ENCODE results near the gene SLCO3A1.

The SLCO3A1 gene

GRCh38 chr15:92130906-92131305, 277.4 kb downstream of the SLCO3A1 start:
- CTCF ChIA-PET = interaction anchor here (0.9 kb wide), 1 partner anchor 137 kb away, joined by 9 read pairs; no protein-coding TSS in a partner anchor
- DNase-seq (ENCODE audit: low spot score) = peak; percentile 35
- POLR2A ChIA-PET (ENCODE audit: low non-redundant PET) = no interaction called here
- no peak overlapping the region for H3K27ac ChIP-seq
- TF ChIP-seq, protein P1, sequence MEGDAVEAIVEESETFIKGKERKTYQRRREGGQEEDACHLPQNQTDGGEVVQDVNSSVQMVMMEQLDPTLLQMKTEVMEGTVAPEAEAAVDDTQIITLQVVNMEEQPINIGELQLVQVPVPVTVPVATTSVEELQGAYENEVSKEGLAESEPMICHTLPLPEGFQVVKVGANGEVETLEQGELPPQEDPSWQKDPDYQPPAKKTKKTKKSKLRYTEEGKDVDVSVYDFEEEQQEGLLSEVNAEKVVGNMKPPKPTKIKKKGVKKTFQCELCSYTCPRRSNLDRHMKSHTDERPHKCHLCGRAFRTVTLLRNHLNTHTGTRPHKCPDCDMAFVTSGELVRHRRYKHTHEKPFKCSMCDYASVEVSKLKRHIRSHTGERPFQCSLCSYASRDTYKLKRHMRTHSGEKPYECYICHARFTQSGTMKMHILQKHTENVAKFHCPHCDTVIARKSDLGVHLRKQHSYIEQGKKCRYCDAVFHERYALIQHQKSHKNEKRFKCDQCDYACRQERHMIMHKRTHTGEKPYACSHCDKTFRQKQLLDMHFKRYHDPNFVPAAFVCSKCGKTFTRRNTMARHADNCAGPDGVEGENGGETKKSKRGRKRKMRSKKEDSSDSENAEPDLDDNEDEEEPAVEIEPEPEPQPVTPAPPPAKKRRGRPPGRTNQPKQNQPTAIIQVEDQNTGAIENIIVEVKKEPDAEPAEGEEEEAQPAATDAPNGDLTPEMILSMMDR (conservative IDR thresholded peaks at IDR 0.05; ENCODE audit: low read depth) = no peak

DNA sequence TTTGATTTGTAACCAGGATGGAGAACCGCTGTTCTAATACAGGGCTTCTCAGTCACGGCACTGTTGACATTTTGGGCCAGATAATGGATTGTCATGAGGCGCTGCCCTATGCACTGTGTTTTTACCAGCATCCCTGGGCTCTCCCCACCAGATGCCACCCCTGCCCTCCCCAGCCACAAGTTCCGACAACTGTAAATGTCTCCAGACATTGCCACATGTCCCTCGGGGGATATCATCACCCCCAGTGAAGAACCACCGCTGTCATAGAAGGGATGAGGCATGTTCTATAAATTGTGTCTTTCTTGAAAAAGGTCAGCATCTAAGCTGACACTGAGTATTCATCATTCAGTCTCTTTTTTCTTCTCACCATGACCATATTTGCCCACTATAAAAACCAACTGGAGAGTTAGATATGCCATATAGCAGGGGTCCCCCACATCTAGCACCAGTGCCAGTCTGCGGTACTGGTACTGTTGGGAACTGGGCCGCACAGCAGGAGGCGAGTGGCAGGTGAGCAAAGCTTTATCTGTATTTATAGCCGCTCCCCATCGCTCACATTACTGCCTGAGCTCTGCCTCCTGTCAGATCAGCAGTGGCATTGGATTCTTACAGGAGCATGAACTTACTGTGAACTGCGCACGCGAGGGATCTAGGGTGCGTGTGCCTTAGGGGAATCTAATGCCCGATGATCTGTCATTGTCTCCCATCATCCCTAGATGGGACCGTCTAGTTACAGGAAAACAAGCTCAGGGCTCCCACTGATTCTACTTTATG, 279.7 kb downstream of the SLCO3A1 start:
- TF ChIP-seq, protein P1 (conservative IDR thresholded peaks at IDR 0.05; ENCODE audit: low read depth) = no peak
- ChIA-PET CTCF (interaction anchor here (0.6 kb wide), 2 partner anchors 26 to 752 kb away, joined by 3 to 7 read pairs; no protein-coding TSS in a partner anchor), POLR2A (ENCODE audit: low non-redundant PET) (no interaction called here)
- no peak for DNase-seq (ENCODE audit: low spot score)
- no peak overlapping the region for H3K27ac ChIP-seq

- DNase-seq (ENCODE audit: low spot score) = peak; percentile 59
- CTCF ChIA-PET = interaction anchor here (0.6 kb wide), 1 partner anchor 532 kb away, joined by 3 read pairs; no protein-coding TSS in a partner anchor
- POLR2A ChIA-PET (ENCODE audit: low non-redundant PET) = no interaction called here
- TF ChIP-seq, protein P1 (conservative IDR thresholded peaks at IDR 0.05; ENCODE audit: low read depth) = no peak
- H3K27ac ChIP-seq = no peak overlapping the region
These were observed 287.3 kb downstream of the SLCO3A1 start for GRCh38 chr15:92140796-92141195.

DNA sequence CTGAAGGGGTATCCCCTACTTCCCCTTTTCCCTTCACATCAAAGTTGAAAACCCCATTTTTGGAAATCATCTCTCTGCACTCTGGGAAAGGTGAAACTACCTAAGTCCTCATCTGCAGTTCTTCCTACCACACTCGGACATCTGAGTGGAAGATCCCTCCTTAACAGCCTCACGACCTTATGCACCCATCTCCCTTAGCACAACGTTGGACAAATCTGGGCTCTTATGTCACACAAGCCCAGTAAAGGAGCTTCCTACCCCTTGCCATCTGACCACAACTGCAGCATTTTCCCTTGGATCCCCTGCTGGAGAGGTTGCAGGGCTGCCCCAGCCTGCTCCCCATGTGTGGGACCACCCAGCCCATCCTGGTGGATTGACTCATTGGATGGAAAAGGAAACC, 288.1 kb downstream of the SLCO3A1 start:
- DNase-seq (ENCODE audit: low spot score) = no peak
- POLR2A ChIA-PET (ENCODE audit: low non-redundant PET) = no interaction called here
- TF ChIP-seq, protein P1 (conservative IDR thresholded peaks at IDR 0.05; ENCODE audit: low read depth) = no peak
- CTCF ChIA-PET = no interaction called here
- no peak overlapping the region for H3K27ac ChIP-seq

GRCh38 chr15:92142242-92143232, 289.0 kb downstream of the SLCO3A1 start:
- POLR2A ChIA-PET (ENCODE audit: low non-redundant PET) = no interaction called here
- no peak for DNase-seq (ENCODE audit: low spot score)
- H3K27ac ChIP-seq = no peak overlapping the region
- TF ChIP-seq, protein P1 (conservative IDR thresholded peaks at IDR 0.05; ENCODE audit: low read depth) = no peak
- CTCF ChIA-PET = interaction anchor here (0.5 kb wide), 1 partner anchor 130 kb away, joined by 4 read pairs; no protein-coding TSS in a partner anchor

DNA sequence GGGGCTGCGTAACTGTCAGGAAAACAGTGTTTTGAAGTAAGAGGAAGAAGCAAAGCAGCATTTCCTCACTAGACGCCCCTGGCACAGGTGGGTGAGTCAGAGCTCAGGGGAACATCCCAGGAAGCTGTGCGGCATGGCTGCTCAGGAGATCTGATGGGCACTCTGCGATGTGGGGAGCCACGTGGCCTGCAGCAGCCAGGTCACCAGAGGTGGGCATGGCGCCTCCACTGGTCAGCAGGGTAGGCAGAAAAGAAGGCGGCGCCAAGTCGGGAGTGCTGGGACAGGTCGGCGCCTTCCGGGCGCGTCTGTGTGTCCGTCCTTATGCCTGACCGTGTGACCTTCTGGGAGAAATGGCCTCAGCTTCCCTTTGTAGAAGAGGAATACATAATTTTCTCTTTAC, 290.3 kb downstream of the SLCO3A1 start:
- DNase-seq (ENCODE audit: low spot score) = no peak
- TF ChIP-seq, protein P1 (conservative IDR thresholded peaks at IDR 0.05; ENCODE audit: low read depth) = no peak
- ChIA-PET POLR2A (ENCODE audit: low non-redundant PET) (no interaction called here), CTCF (no interaction called here)
- no peak overlapping the region for H3K27ac ChIP-seq
